Adrenal gland (tissue), 12 donors: ENCODE measurements around the gene CBR4. TPM values are rescaled to one million over a fixed set of nuclear protein-coding genes. Genes with fewer than 3 reads are reported as not detected.

ENCODE experiments used
- DNase-seq, 7 donors: peaks; one replicate each; pipeline ENCODE4 v3.0.0-alpha.2; 2019 to 2020
- H3K27ac ChIP-seq, 5 donors: fragments of 200-600 bp; sonication (generic) in 4 of 5; 1 replicate in 3 of 5; 2 replicates in 2 of 5; pipeline versions ENCODE4 v1.5.1 to v1.8.0; 2016 to 2020; ENCODE audit warnings: mild to moderate bottlenecking in 1 of 5
- H3K27me3 ChIP-seq: fragments of 200-600 bp; 2 replicates; pipeline ENCODE4 v1.8.0; 2021
- H3K36me3 ChIP-seq, 2 donors: fragments of 200-600 bp; replicated peaks in 1 of 2; 1 replicate in 1 of 2; 2 replicates in 1 of 2; pipeline versions ENCODE4 v1.5.1 to v1.8.0; 2018 to 2022
- H3K4me1 ChIP-seq, 2 donors: fragments of 200-600 bp; replicated peaks in 1 of 2; 1 replicate in 1 of 2; 2 replicates in 1 of 2; pipeline versions ENCODE4 v1.5.1 to v1.8.0; 2018 to 2021
- H3K4me3 ChIP-seq, 4 donors: fragments of 200-600 bp; sonication (generic) in 3 of 4; one replicate each; pipeline ENCODE4 v1.5.1; 2016 to 2018
- H3K9me3 ChIP-seq, 3 donors: fragments of 200-600 bp; sonication (generic) in 1 of 3; replicated peaks in 1 of 3; 1 replicate in 2 of 3; 2 replicates in 1 of 3; pipeline versions ENCODE4 v1.5.1 to v1.8.0; 2016 to 2021
- POLR2A ChIP-seq, 2 donors: fragments of 450-650 bp; IDR thresholded peaks; one replicate each; pipeline ENCODE4 v1.6.1; 2017; ENCODE audit warnings: antibody characterized with exemption in 2 of 2, mild to moderate bottlenecking in 2 of 2, moderate library complexity in 1 of 2
- WGBS, 4 donors: extraction: QIAGEN DNeasy Blood & Tissue Kit in 2 of 4; methylation state at CpG; one replicate each; pipeline versions ENCODE4 v1.1.5 to v1.1.7; 2013 to 2017; 5-methylcytosine and 5-hydroxymethylcytosine counted together
- intact Hi-C, 2 donors: fragments of 100-400 bp; cut with DNase I; formaldehyde crosslinking; loops; one replicate each; pipeline versions ENCODE4 v1.14.1 to v1.15.0; 2022 to 2023
- polyA plus RNA-seq, 3 donors: library from polyadenylated mRNA; stranded (reverse); fragments of 200-250 nt in 2 of 3; fragments of 350-450 nt in 1 of 3; fragmentation: Illumina TruSeq in 1 of 3; extraction: RNeasy Lipid Tissue Mini Kit (QIAGEN cat#74804) in 1 of 3; gene quantifications; one replicate each; pipeline ENCODE4 v1.2.3, GENCODE V29; 2013 to 2014
- total RNA-seq, 9 donors: library from RNA; depleted of rRNA in 4 of 9; stranded (reverse); fragments of >200 nt in 4 of 9; fragments of 120-200 nt in 1 of 9; fragmentation: NEBNext Ultra II Directional in 1 of 9; extraction: Animal tissue kit (Norgen Biotek cat#: 25700) in 1 of 9; gene quantifications; one replicate each; pipeline versions ENCODE4 v1.1.0 to v1.2.4, GENCODE V29; 2013 to 2023
- TF ChIP-seq, protein P1 (sequence below), 6 experiments: fragments of 450-650 bp in 4 of 6; fragments of 200-600 bp in 2 of 6; sonication (generic) in 1 of 6; IDR thresholded peaks; 1 replicate in 5 of 6; 2 replicates in 1 of 6; pipeline versions ENCODE4 v1.5.1 to v1.8.0; 2016 to 2021; ENCODE audit warnings: antibody characterized with exemption in 6 of 6, mild to moderate bottlenecking in 2 of 6, moderate library complexity in 1 of 6
- donor health status: healthy with polysubstance abuse.
- donor health status: Bipolar disorder and iron deficiency.
- donor health status: DM: yes; HTN: yes; CAD: no.
- donor health status: DM: no; HTN: no; CAD: no.
- donor health status: DM: no; HTN: no; CAD: no.
- donor health status: DM: yes; HTN: yes; CAD: no.

Gene CBR4
- total and polyA plus RNA-seq, 12 donors: 9.6 to 34.6 (median 20.7) TPM

DNA sequence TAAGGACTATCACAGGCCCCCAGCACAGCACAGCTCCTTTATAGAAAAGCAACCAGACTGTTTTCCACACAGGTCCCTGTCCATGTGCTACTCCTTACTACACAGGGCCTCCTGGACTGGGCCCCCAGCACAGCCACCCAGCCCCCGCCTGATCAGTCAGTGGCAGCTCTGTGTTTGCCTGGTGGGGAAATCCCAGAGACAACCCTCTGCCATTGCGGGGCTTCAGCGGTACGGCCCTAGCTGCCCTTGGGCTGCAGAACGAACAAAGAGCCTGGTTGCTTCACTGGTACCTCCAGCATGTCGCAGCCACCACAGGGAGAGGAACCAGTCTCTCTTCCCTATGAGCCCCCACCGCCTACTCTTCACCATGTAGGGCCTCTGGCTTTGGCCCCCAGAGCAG, 30.7 kb downstream of the CBR4 start:
- Histone ChIP-seq H3K27ac (no peak overlapping the region), H3K4me3 (no peak overlapping the region), H3K4me1 (no peaks in the 10 kb centered on the region), H3K36me3 (peaks cover 0 to 4% of the 10 kb centered on the region in 2 donors), H3K9me3 (peaks cover 0 to 13% (median 0%) of the 10 kb centered on the region in 3 donors), H3K27me3 (no peaks in the 10 kb centered on the region)
- no peak for TF ChIP-seq POLR2A (IDR thresholded peaks at IDR 0.05)
- TF ChIP-seq, protein P1, sequence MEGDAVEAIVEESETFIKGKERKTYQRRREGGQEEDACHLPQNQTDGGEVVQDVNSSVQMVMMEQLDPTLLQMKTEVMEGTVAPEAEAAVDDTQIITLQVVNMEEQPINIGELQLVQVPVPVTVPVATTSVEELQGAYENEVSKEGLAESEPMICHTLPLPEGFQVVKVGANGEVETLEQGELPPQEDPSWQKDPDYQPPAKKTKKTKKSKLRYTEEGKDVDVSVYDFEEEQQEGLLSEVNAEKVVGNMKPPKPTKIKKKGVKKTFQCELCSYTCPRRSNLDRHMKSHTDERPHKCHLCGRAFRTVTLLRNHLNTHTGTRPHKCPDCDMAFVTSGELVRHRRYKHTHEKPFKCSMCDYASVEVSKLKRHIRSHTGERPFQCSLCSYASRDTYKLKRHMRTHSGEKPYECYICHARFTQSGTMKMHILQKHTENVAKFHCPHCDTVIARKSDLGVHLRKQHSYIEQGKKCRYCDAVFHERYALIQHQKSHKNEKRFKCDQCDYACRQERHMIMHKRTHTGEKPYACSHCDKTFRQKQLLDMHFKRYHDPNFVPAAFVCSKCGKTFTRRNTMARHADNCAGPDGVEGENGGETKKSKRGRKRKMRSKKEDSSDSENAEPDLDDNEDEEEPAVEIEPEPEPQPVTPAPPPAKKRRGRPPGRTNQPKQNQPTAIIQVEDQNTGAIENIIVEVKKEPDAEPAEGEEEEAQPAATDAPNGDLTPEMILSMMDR (IDR thresholded peaks at IDR 0.05): no peak
- intact Hi-C loops: no loop called here
- 75 to 91% (median 81%) methylated on average over 4 to 7 of the region's 7 CpGs for WGBS, 4 donors
- DNase-seq: no peak

- Histone ChIP-seq H3K9me3 (peaks cover 0 to 13% (median 0%) of the 10 kb centered on the region in 3 donors), H3K27me3 (no peaks in the 10 kb centered on the region), H3K36me3 (peaks cover 0 to 4% of the 10 kb centered on the region in 2 donors), H3K27ac (no peak overlapping the region), H3K4me1 (no peaks in the 10 kb centered on the region), H3K4me3 (no peak overlapping the region)
- DNase-seq: no peak
- 100% methylated on average over 1 of the region's 1 CpG for WGBS, 4 donors
- intact Hi-C loops: no loop called here
- no peak for TF ChIP-seq POLR2A (IDR thresholded peaks at IDR 0.05)
- TF ChIP-seq, protein P1 (IDR thresholded peaks at IDR 0.05): no peak
Measured at GRCh38 chr4:168978001-168978700, 31.9 kb downstream of the CBR4 start.

DNA sequence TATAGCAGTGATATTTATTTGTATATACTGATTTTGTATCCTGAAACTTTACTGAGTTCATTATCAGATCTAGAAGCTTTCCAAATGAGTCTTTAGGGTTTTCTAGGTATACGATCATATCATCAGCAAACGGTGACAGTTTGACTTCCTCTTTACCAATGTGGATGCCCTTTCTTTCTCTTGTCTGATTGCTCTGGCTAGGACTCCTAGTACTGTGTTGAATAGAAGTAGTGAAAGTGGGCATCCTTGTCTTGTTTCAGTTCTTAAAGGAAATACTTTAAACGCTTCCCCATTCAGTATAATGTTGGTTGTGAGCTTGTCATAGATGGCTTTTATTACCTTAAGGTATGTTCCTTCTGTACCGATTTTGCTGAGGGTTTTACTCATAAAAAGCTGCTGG, 37.5 kb downstream of the CBR4 start:
- Histone ChIP-seq H3K4me1 (no peaks in the 10 kb centered on the region), H3K36me3 (peaks cover 0 to 4% of the 10 kb centered on the region in 2 donors), H3K9me3 (no peaks in the 10 kb centered on the region), H3K4me3 (no peak overlapping the region), H3K27me3 (no peaks in the 10 kb centered on the region), H3K27ac (no peak overlapping the region)
- TF ChIP-seq POLR2A (IDR thresholded peaks at IDR 0.05): no peak
- TF ChIP-seq, protein P1 (IDR thresholded peaks at IDR 0.05): no peak
- no peak for DNase-seq
- intact Hi-C loops: no loop called here
- 92 to 97% (median 96%) methylated on average over 4 of the region's 4 CpGs for WGBS, 4 donors

DNA sequence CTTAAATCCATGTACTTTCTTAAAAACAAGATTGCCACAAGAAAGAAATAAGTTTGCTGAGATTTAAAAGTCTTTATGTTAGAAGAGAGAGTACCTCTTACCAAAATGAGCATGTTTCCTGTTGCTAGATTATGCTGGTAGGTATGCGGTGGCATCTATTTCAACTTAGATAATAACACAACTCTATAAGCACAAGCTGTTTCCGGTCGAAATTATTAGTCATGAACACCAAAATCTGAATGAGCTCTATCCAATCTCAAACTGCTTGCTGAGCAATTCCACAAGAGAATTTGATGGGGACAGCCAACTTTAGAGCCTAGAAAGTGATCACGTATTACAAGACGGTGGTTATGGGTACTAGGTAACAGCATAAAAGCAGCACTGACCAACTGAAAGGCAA, 49.3 kb downstream of the CBR4 start:
- DNase-seq: no peak
- Histone ChIP-seq H3K4me1 (no peaks in the 10 kb centered on the region), H3K27ac (no peak overlapping the region), H3K36me3 (no peaks in the 10 kb centered on the region), H3K4me3 (no peak overlapping the region), H3K9me3 (no peaks in the 10 kb centered on the region), H3K27me3 (no peaks in the 10 kb centered on the region)
- 92 to 98% (median 97%) methylated on average over 5 of the region's 5 CpGs for WGBS, 4 donors
- TF ChIP-seq, protein P1 (IDR thresholded peaks at IDR 0.05): no peak
- TF ChIP-seq POLR2A (IDR thresholded peaks at IDR 0.05): no peak
- intact Hi-C loops: no loop called here
